Heart right ventricle (tissue), 16 donors: ENCODE measurements around the gene OR8G1. TPM values are rescaled to one million over a fixed set of nuclear protein-coding genes. Genes with fewer than 3 reads are reported as not detected.
"Not testable (repeated sequence)": the region's sequence is repeated elsewhere in the genome, so short reads cannot be mapped to it uniquely, and the experiment has no call there.

ENCODE experiments used
- ATAC-seq, 8 donors: fragments of 200-7000 bp; cut with Tn5 transposase; one replicate each; pipeline ENCODE4 v1.9.1; 2020; ENCODE audit warnings: mild to moderate bottlenecking in 8 of 8, moderate library complexity in 8 of 8, moderate number of reproducible peaks in 1 of 8
- DNase-seq, 2 donors: peaks; one replicate each; pipeline ENCODE4 v3.0.0-alpha.2; 2020
- H3K27ac ChIP-seq, 10 donors: fragments of 200-600 bp; sonication (generic) in 2 of 10; one replicate each; pipeline versions ENCODE4 v1.5.0 to v1.8.0; 2020 to 2022; ENCODE audit warnings: mild to moderate bottlenecking in 3 of 10
- H3K27me3 ChIP-seq, 7 donors: fragments of 200-600 bp; one replicate each; pipeline ENCODE4 v1.8.0; 2021 to 2022; ENCODE audit warnings: mild to moderate bottlenecking in 2 of 7
- H3K36me3 ChIP-seq, 9 donors: fragments of 200-600 bp; sonication (generic) in 1 of 9; one replicate each; pipeline versions ENCODE4 v1.5.0 to v1.8.0; 2020 to 2022; ENCODE audit warnings: mild to moderate bottlenecking in 2 of 9
- H3K4me1 ChIP-seq, 9 donors: fragments of 200-600 bp; sonication (generic) in 1 of 9; one replicate each; pipeline versions ENCODE4 v1.5.0 to v1.8.0; 2020 to 2022; ENCODE audit warnings: mild to moderate bottlenecking in 4 of 9
- H3K4me3 ChIP-seq, 10 donors: fragments of 200-600 bp; sonication (generic) in 2 of 10; one replicate each; pipeline versions ENCODE4 v1.5.0 to v1.8.0; 2020 to 2022; ENCODE audit warnings: mild to moderate bottlenecking in 7 of 10, moderate library complexity in 2 of 10
- H3K9me3 ChIP-seq, 11 donors: fragments of 200-600 bp in 10 of 11; sonication (generic) in 2 of 11; one replicate each; pipeline versions ENCODE4 v1.5.0 to v1.8.0; 2013 to 2022; ENCODE audit warnings: mild to moderate bottlenecking in 2 of 11, control low read depth in 1 of 11, moderate library complexity in 1 of 11
- WGBS, 2 donors: extraction: QIAGEN DNeasy Blood & Tissue Kit; methylation state at CpG; one replicate each; pipeline ENCODE4 v1.1.7; 2013; ENCODE audit warnings: inconsistent platforms in 1 of 2; 5-methylcytosine and 5-hydroxymethylcytosine counted together
- intact Hi-C, 10 donors: fragments of 100-400 bp; cut with DNase I; formaldehyde crosslinking; loops; one replicate each; pipeline versions ENCODE4 v1.11.1 to v1.14.2; 2022
- polyA plus RNA-seq, 2 donors: library from polyadenylated mRNA; stranded (reverse); fragments of 200-250 nt; gene quantifications; one replicate each; pipeline ENCODE4 v1.2.3, GENCODE V29; 2013
- total RNA-seq, 10 donors: library from RNA; stranded (reverse); fragmentation: NEBNext Ultra II Directional in 3 of 10; extraction: Animal tissue kit (Norgen Biotek cat#: 25700) in 3 of 10; gene quantifications; one replicate each; pipeline versions ENCODE4 v1.2.1 to v1.2.4, GENCODE V29; 2021 to 2023
- TF ChIP-seq, protein P1 (sequence below), 9 donors: fragments of 200-600 bp; sonication (generic) in 2 of 9; IDR thresholded peaks; one replicate each; pipeline versions ENCODE4 v1.5.0 to v1.8.0; 2021 to 2022; ENCODE audit warnings: antibody characterized with exemption in 9 of 9, mild to moderate bottlenecking in 5 of 9, moderate library complexity in 1 of 9
- donor health status: Arrhythmogenic right ventricular cardiomyopathy.
- donor health status: ischemic (EF 13 %, LVEDD 7.1; RV severe dilation, severe dysfunction).
- donor health status: healthy with polysubstance abuse.
- donor health status: DM: no; HTN: yes; CAD: no.
- donor health status: DM: no; HTN: no; CAD: no.
- donor health status: ischemic (EF 25% LVEDD 6.9; RV normal size, moderate dysfunction).
- donor health status: ischemic (EF 25% LVEDD 5.7; RV mildly dilated, moderate dysfunction).
- donor health status: healthy.
- donor health status: DM: yes; HTN: yes; CAD: no.
- donor health status: Ischemic cardiomyopathy.
- donor health status: ischemic (EF 35%, LVEDD 5.7; RV mildly dilated, moderate dysfunction).
- donor health status: nonischemic (EF 11% LVEDD 7.7; RV severe dilation, severe dysfunction).
- donor health status: DM: yes; HTN: yes; CAD: no.
- donor health status: PGD.
- donor health status: ischemic (EF 29% LVEDD 5.4; RV normal size, mild dysfunction).
- donor health status: nonischemic (EF 23%, LVEDD 6.1; RV moderate dilation, normal function).

Gene OR8G1
- total and polyA plus RNA-seq, 12 donors: not detected

GRCh38 chr11:124238512-124238911 lies 2.4 kb upstream of the OR8G1 start:
- TF ChIP-seq, protein P1, sequence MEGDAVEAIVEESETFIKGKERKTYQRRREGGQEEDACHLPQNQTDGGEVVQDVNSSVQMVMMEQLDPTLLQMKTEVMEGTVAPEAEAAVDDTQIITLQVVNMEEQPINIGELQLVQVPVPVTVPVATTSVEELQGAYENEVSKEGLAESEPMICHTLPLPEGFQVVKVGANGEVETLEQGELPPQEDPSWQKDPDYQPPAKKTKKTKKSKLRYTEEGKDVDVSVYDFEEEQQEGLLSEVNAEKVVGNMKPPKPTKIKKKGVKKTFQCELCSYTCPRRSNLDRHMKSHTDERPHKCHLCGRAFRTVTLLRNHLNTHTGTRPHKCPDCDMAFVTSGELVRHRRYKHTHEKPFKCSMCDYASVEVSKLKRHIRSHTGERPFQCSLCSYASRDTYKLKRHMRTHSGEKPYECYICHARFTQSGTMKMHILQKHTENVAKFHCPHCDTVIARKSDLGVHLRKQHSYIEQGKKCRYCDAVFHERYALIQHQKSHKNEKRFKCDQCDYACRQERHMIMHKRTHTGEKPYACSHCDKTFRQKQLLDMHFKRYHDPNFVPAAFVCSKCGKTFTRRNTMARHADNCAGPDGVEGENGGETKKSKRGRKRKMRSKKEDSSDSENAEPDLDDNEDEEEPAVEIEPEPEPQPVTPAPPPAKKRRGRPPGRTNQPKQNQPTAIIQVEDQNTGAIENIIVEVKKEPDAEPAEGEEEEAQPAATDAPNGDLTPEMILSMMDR (IDR thresholded peaks at IDR 0.05): no peak
- no peak for DNase-seq
- intact Hi-C loops: no loop called here
- WGBS, 2 donors: 65 to 73% methylated on average over 5 of the region's 5 CpGs
- Histone ChIP-seq H3K36me3 (no peaks in the 10 kb centered on the region), H3K27me3 (no peaks in the 10 kb centered on the region), H3K4me3 (no peak overlapping the region), H3K9me3 (no peaks in the 10 kb centered on the region), H3K27ac (no peak overlapping the region), H3K4me1 (no peaks in the 10 kb centered on the region)
- no peak for ATAC-seq

GRCh38 chr11:124249869-124250268 lies 9.0 kb downstream of the OR8G1 start:
- H3K9me3 ChIP-seq, H3K27ac ChIP-seq, H3K4me3 ChIP-seq, H3K4me1 ChIP-seq, ATAC-seq, H3K27me3 ChIP-seq, intact Hi-C loops, H3K36me3 ChIP-seq, DNase-seq: not testable (repeated sequence)
- 59 to 60% methylated on average over 3 of the region's 3 CpGs for WGBS, 2 donors

DNA sequence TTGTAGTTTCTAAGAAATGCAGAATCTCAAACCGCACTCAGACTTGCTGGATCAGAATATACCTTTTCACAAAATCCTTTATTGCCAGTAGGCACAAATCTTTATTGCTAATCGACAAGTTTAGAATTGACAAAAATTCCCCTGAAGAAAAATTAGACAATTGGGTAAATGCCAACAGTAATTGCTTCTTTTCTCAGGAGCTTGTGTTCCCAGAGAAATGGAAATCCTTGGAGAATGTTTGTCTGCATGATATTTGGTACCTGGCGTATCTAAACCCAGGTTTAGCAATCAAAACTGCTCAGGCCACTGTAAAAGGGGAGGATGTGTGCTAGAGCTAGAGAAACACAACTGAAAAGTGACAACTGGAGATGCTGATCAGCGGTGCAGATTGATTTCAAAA lies 15.2 kb downstream of the OR8G1 start, which contains the start of gene OR8G5:
TSS of gene OR8G5 (plus strand) at position 301 of the 400 bp plus-strand sequence. CDS start 8,556 bp downstream, outside the sequence.
- peaks cover 0 to 3% (median 0%) of the 10 kb centered on the region in 7 donors for H3K27me3 ChIP-seq
- intact Hi-C loops: no loop called here
- H3K4me3 ChIP-seq: no peak within 1 kb of the TSS
- TF ChIP-seq, protein P1 (IDR thresholded peaks at IDR 0.05): no peak
- H3K4me1 ChIP-seq: no peaks in the 10 kb centered on the region
- H3K27ac ChIP-seq: no peak within 1 kb of the TSS
- DNase-seq (no peak), ATAC-seq (no peak)
- 58 to 64% methylated on average over 4 of the region's 4 CpGs for WGBS, 2 donors
- H3K9me3 ChIP-seq: no peaks in the 10 kb centered on the region
- H3K36me3 ChIP-seq: no peaks in the 10 kb centered on the region

- intact Hi-C loops, H3K9me3 ChIP-seq, H3K4me1 ChIP-seq, H3K4me3 ChIP-seq, H3K27me3 ChIP-seq, DNase-seq, ATAC-seq, H3K36me3 ChIP-seq: not testable (repeated sequence)
- peak overlapping the region in 1 of 10 donors; percentile 29 for H3K27ac ChIP-seq
- WGBS, 2 donors: 69 to 70% methylated on average over 4 of the region's 4 CpGs
Measured at GRCh38 chr11:124265041-124265440, 24.1 kb downstream of the OR8G1 start.

- H3K27ac ChIP-seq, DNase-seq, H3K4me3 ChIP-seq, H3K36me3 ChIP-seq, ATAC-seq, H3K27me3 ChIP-seq, H3K9me3 ChIP-seq, intact Hi-C loops, H3K4me1 ChIP-seq: not testable (repeated sequence)
- 47 to 61% methylated on average over 7 of the region's 7 CpGs for WGBS, 2 donors
Measured at GRCh38 chr11:124270886-124271285, 30.0 kb downstream of the OR8G1 start.

- Histone ChIP-seq H3K27me3 (no peaks in the 10 kb centered on the region), H3K9me3 (no peaks in the 10 kb centered on the region), H3K36me3 (no peaks in the 10 kb centered on the region), H3K4me1 (no peaks in the 10 kb centered on the region), H3K27ac (no peak overlapping the region), H3K4me3 (no peak overlapping the region)
- TF ChIP-seq, protein P1 (IDR thresholded peaks at IDR 0.05): no peak
- 76 to 86% methylated on average over 2 of the region's 2 CpGs for WGBS, 2 donors
- DNase-seq (no peak), ATAC-seq (no peak)
- intact Hi-C loops: no loop called here
Measured at GRCh38 chr11:124274000-124274399, 33.1 kb downstream of the OR8G1 start.
